A673 (cell line): Measurements from ENCODE around the gene JSRP1. TPM values are rescaled to one million over a fixed set of nuclear protein-coding genes. Genes with fewer than 3 reads are reported as not detected.
A peak's percentile ranks its signal among the peaks of the same experiment; 100 is the strongest.

Experiments
- BruUV-seq: library from RNA; stranded (reverse); fragments of 400-500 nt; replicated peaks from 2 replicates; lab custom pipeline; 2021; lab: Mats Ljungman, UMichigan
- CTCF ChIA-PET: fragments of 300-600 bp; sonication (Branson Sonifier 250); formaldehyde crosslinking; loops from one replicate; lab custom pipeline; 2022; ENCODE audit warnings: antibody characterized with exemption; lab: Charles Lee
- POLR2A ChIA-PET: fragments of 300-600 bp; sonication (Branson Sonifier 250); formaldehyde crosslinking; loops from one replicate; lab custom pipeline; 2022; ENCODE audit warnings: antibody characterized with exemption; ENCODE audit not compliant: low non-redundant PET; lab: Charles Lee
- DNase-seq: peaks from one replicate; pipeline ENCODE4 v3.0.0-alpha.2; 2015; ENCODE audit warnings: low spot score
- H3K27ac ChIP-seq: fragments of 200-600 bp; sonication (generic); 2 replicates; pipeline ENCODE4 v1.5.1; 2016; ENCODE audit warnings: mixed run types, low read depth, mild to moderate bottlenecking, mixed read lengths, antibody characterized with exemption, low read length; ENCODE audit not compliant: poor library complexity, severe bottlenecking
- H3K27me3 ChIP-seq: fragments of 200-600 bp; sonication (generic); replicated peaks from 2 replicates; pipeline ENCODE4 v1.6.1; 2017; ENCODE audit warnings: mixed run types, low read depth, mild to moderate bottlenecking, mixed read lengths, antibody characterized with exemption, low read length; ENCODE audit not compliant: insufficient read depth, poor library complexity
- H3K36me3 ChIP-seq: fragments of 200-600 bp; sonication (generic); 2 replicates; pipeline ENCODE4 v1.6.1; 2016; ENCODE audit warnings: mixed run types, mild to moderate bottlenecking, mixed read lengths, antibody characterized with exemption, low read length; ENCODE audit not compliant: insufficient read depth, poor library complexity, severe bottlenecking
- H3K4me1 ChIP-seq: fragments of 200-600 bp; sonication (generic); 2 replicates; pipeline ENCODE4 v1.6.1; 2017; ENCODE audit warnings: mixed run types, mild to moderate bottlenecking, mixed read lengths, antibody characterized with exemption, low read length; ENCODE audit not compliant: insufficient read depth, poor library complexity, severe bottlenecking
- H3K4me3 ChIP-seq: fragments of 200-600 bp; sonication (generic); 2 replicates; pipeline ENCODE4 v1.5.1; 2016; ENCODE audit warnings: low read depth, mixed run types, mild to moderate bottlenecking, mixed read lengths, low read length; ENCODE audit not compliant: poor library complexity, severe bottlenecking
- H3K9me3 ChIP-seq: fragments of 200-600 bp; sonication (generic); 2 replicates; pipeline ENCODE4 v1.6.1; 2016; ENCODE audit warnings: mixed run types, low read depth, mild to moderate bottlenecking, mixed read lengths, antibody characterized with exemption, low read length; ENCODE audit not compliant: poor library complexity, severe bottlenecking
- CTCF ChIP-seq: fragments of 300-800, 200-600 bp; sonication (generic); conservative IDR thresholded peaks from 2 replicates; pipeline ENCODE4 v1.5.1; 2017; ENCODE audit warnings: low read depth, mild to moderate bottlenecking, antibody characterized with exemption, low read length, moderate library complexity, mixed read lengths
- EZH2 ChIP-seq: fragments of 200-600 bp; sonication (generic); IDR thresholded peaks from 2 replicates; pipeline ENCODE4 v1.6.1; 2017; ENCODE audit warnings: borderline replicate concordance, low read depth, mild to moderate bottlenecking, mixed read lengths, antibody characterized with exemption, low read length; ENCODE audit not compliant: poor library complexity, severe bottlenecking
- intact Hi-C: fragments of 100-400 bp; cut with micrococcal nuclease; formaldehyde crosslinking; loops from one replicate; pipeline ENCODE4 v1.10.0; 2022; ENCODE audit not compliant: unreplicated experiment
- total RNA-seq: library from RNA; stranded (reverse); gene quantifications from 2 replicates; pipeline ENCODE4 v1.2.3, GENCODE V29; 2021

Gene JSRP1
- total RNA-seq, 1 experiment from 2014 or later: 0.73 TPM

GRCh38 chr19:2239173-2239572, 17.0 kb downstream of the JSRP1 start:
- Histone ChIP-seq H3K4me1 (peaks cover 39% of the 10 kb centered on the region), H3K27me3 (no peaks in the 10 kb centered on the region), H3K27ac (peak overlapping the region; percentile 88), H3K36me3 (peaks cover 34% of the 10 kb centered on the region), H3K9me3 (no peaks in the 10 kb centered on the region), H3K4me3 (peak overlapping the region; percentile 96)
- ChIA-PET POLR2A (interaction anchor here (0.6 to 0.7 kb wide), 5 partner anchors 56 to 252 kb away, joined by 3 to 12 read pairs (median 5); no protein-coding TSS in a partner anchor), CTCF (interaction anchor here (0.6 to 0.7 kb wide), 2 partner anchors 23 to 25 kb away, joined by 3 to 4 read pairs; no protein-coding TSS in a partner anchor)
- no TSS peak for BruUV-seq
- intact Hi-C loops: loop anchor here (5.0 kb wide), 1 partner anchor 398 kb away; no protein-coding TSS in a partner anchor
- no peak for DNase-seq
- TF ChIP-seq CTCF (no peak), EZH2 (no peak)

- TF ChIP-seq EZH2 (no peak), CTCF (no peak)
- peak overlapping the region; percentile 96 for H3K4me3 ChIP-seq
- DNase-seq: no peak
- H3K27me3 ChIP-seq: no peaks in the 10 kb centered on the region
- ChIA-PET CTCF (interaction anchor here (1.6 kb wide), 1 partner anchor 24 kb away, joined by 5 read pairs; no protein-coding TSS in a partner anchor), POLR2A (interaction anchor here (0.5 kb wide), 1 partner anchor 82 kb away, joined by 4 read pairs; no protein-coding TSS in a partner anchor)
- no peaks in the 10 kb centered on the region for H3K9me3 ChIP-seq
- H3K4me1 ChIP-seq: peaks cover 39% of the 10 kb centered on the region
- intact Hi-C loops: loop anchor here (2.0 to 5.0 kb wide), 2 partner anchors 35 to 399 kb away; no protein-coding TSS in a partner anchor
- peaks cover 34% of the 10 kb centered on the region for H3K36me3 ChIP-seq
- BruUV-seq: no TSS peak
- H3K27ac ChIP-seq: peak overlapping the region; percentile 88
Measured at GRCh38 chr19:2237869-2238153, 18.4 kb downstream of the JSRP1 start.

- peak overlapping the region; percentile 88 for H3K27ac ChIP-seq
- intact Hi-C loops: loop anchor here (2.0 to 5.0 kb wide), 2 partner anchors 36 to 400 kb away; no protein-coding TSS in a partner anchor
- no peak for TF ChIP-seq EZH2
- TF ChIP-seq CTCF: no peak
- peak overlapping the region; percentile 96 for H3K4me3 ChIP-seq
- POLR2A ChIA-PET: interaction anchor here (0.5 kb wide), 1 partner anchor 81 kb away, joined by 4 read pairs; no protein-coding TSS in a partner anchor
- H3K36me3 ChIP-seq: peaks cover 34% of the 10 kb centered on the region
- H3K4me1 ChIP-seq: peaks cover 39% of the 10 kb centered on the region
- no peaks in the 10 kb centered on the region for H3K9me3 ChIP-seq
- no peak for DNase-seq
- H3K27me3 ChIP-seq: no peaks in the 10 kb centered on the region
- TSS peak; percentile 42 for BruUV-seq
- CTCF ChIA-PET: interaction anchor here (0.6 to 1.6 kb wide), 2 partner anchors 25 to 147 kb away, joined by 3 to 5 read pairs; no protein-coding TSS in a partner anchor
Measured at GRCh38 chr19:2237051-2237868, 19.0 kb downstream of the JSRP1 start.
